AG04450 (cell line): ENCODE results near the gene LGI4. TPM values are rescaled to one million over a fixed set of nuclear protein-coding genes. Genes with fewer than 3 reads are reported as not detected.

Experiments used
- CTCF ChIA-PET: fragments of 300-600, 350-600 bp; formaldehyde crosslinking; extraction: SDS; loops from one replicate; lab custom pipeline; 2022; ENCODE audit warnings: antibody characterized with exemption, inconsistent platforms; lab: Charles Lee
- POLR2A ChIA-PET: fragments of 350-600 bp; formaldehyde crosslinking; extraction: SDS; loops from one replicate; lab custom pipeline; 2021; ENCODE audit warnings: antibody characterized with exemption, inconsistent platforms; lab: Yijun Ruan, JAX
- DNase-seq: peaks from one replicate; pipeline ENCODE4 v3.0.0-alpha.2; 2011; ENCODE audit warnings: low read depth, low spot score
- H3K27ac ChIP-seq: one replicate; pipeline ENCODE4 v1.5.1; 2012; ENCODE audit warnings: low read depth, low read length, control low read depth
- H3K27me3 ChIP-seq: one replicate; pipeline ENCODE4 v1.6.0; 2012; ENCODE audit warnings: low read length; ENCODE audit not compliant: control insufficient read depth, insufficient read depth
- H3K4me3 ChIP-seq: 2 replicates; pipeline ENCODE4 v1.5.1; 2011; ENCODE audit warnings: mild to moderate bottlenecking, low read depth, low read length, control low read depth
- H3K9me3 ChIP-seq: 2 replicates; pipeline ENCODE4 v1.5.1; 2012; ENCODE audit warnings: low read length; ENCODE audit not compliant: control insufficient read depth, insufficient read depth
- CTCF ChIP-seq: IDR thresholded peaks from 2 replicates; pipeline ENCODE4 v1.5.1; 2011; ENCODE audit warnings: low read depth, low read length, control low read depth, inconsistent platforms
- polyA plus RNA-seq: library from polyadenylated mRNA; depleted of rRNA; stranded (reverse); fragments of >200 nt; gene quantifications from 2 replicates; pipeline ENCODE4 v1.2.3, GENCODE V29; 2011; rRNA removed
- small RNA-seq: library from RNA; depleted of rRNA; stranded (forward); fragments of <200 nt; gene quantifications from one replicate; pipeline ENCODE3, GENCODE V24; 2012; ENCODE audit warnings: low read depth; ENCODE audit not compliant: insufficient read length

LGI4 gene
- polyA plus RNA-seq, 1 experiment, result 0.07 TPM

GRCh38 chr19:35077411-35078223, 57.2 kb downstream of the LGI4 start:
- DNase-seq, result no peak
- ChIA-PET CTCF (interaction anchor here (0.7 kb wide), 1 partner anchor 46 kb away, joined by 8 read pairs; no protein-coding TSS in a partner anchor), POLR2A (no interaction called here)
- Histone ChIP-seq H3K27ac (no peak overlapping the region), H3K27me3 (peaks cover 6% of the 10 kb centered on the region), H3K9me3 (no peaks in the 10 kb centered on the region; the same call in 1 of the 2 replicates), H3K4me3 (no peak overlapping the region)
- no peak for TF ChIP-seq CTCF

- CTCF ChIA-PET, result no interaction called here
- TF ChIP-seq CTCF, result no peak
Observed at GRCh38 chr19:35076657-35077056, 58.2 kb downstream of the LGI4 start.

GRCh38 chr19:35076026-35076370, 58.9 kb downstream of the LGI4 start:
- Histone ChIP-seq H3K9me3 (no peaks in the 10 kb centered on the region), H3K27me3 (peaks cover 11% of the 10 kb centered on the region), H3K27ac (no peak overlapping the region), H3K4me3 (no peak overlapping the region)
- POLR2A ChIA-PET, result no interaction called here
- DNase-seq, result no peak
- TF ChIP-seq CTCF, result no peak
- CTCF ChIA-PET, result no interaction called here

More at GRCh38 chr19:35076657-35077056, 58.2 kb downstream of the LGI4 start:
- Histone ChIP-seq H3K27me3 (peaks cover 11% of the 10 kb centered on the region), H3K4me3 (no peak overlapping the region), H3K27ac (no peak overlapping the region), H3K9me3 (no peaks in the 10 kb centered on the region)
- POLR2A ChIA-PET, result no interaction called here
- no peak for DNase-seq

GRCh38 chr19:35075202-35076025, 59.4 kb downstream of the LGI4 start:
- ChIA-PET POLR2A (no interaction called here), CTCF (interaction anchor here (0.6 kb wide), 1 partner anchor 68 kb away, joined by 4 read pairs; the partner anchor contains the start of gene FXYD7)
- H3K27ac ChIP-seq, result no peak overlapping the region
- peaks cover 3% of the 10 kb centered on the region; the same call in 1 of the 2 replicates for H3K9me3 ChIP-seq
- H3K27me3 ChIP-seq, result peaks cover 11% of the 10 kb centered on the region
- TF ChIP-seq CTCF, result no peak
- no peak overlapping the region for H3K4me3 ChIP-seq
- no peak for DNase-seq

Small RNA genes within 50 kb of the gene (small RNA-seq; reads per million reads assigned to genes)
- not detected for gene AC020907.2

Other genes starting within 250 kb of the LGI4 start
- 2.1 and 3.1 TPM in 2 replicates for gene ZNF30, start 208.2 kb downstream of the LGI4 start, polyA plus RNA-seq
- gene ZNF792, start 170.8 kb downstream of the LGI4 start, polyA plus RNA-seq, result 3.9 and 4.0 TPM in 2 replicates
- 53.2 and 57.7 TPM in 2 replicates for gene GRAMD1A, start 134.7 kb downstream of the LGI4 start, polyA plus RNA-seq
- 5.7 and 5.8 TPM in 2 replicates for gene SCN1B, start 104.6 kb downstream of the LGI4 start, polyA plus RNA-seq
- gene HPN, start 93.3 kb downstream of the LGI4 start, polyA plus RNA-seq, result not detected in 2 replicates
- gene FXYD3, start 19.2 kb downstream of the LGI4 start, polyA plus RNA-seq, result not detected in 2 replicates
- 1.3 and 1.4 TPM in 2 replicates for gene FXYD1, start 3.8 kb upstream of the LGI4 start, polyA plus RNA-seq
- gene FXYD7, start 8.2 kb upstream of the LGI4 start, polyA plus RNA-seq, result not detected in 2 replicates
- 80.3 and 100 TPM in 2 replicates for gene FXYD5, start 19.7 kb upstream of the LGI4 start, polyA plus RNA-seq
- not detected in 2 replicates for gene FAM187B, start 93.7 kb upstream of the LGI4 start, polyA plus RNA-seq
- gene LSR, start 113.9 kb upstream of the LGI4 start, polyA plus RNA-seq, result 0.32 and 0.33 TPM in 2 replicates
- gene USF2, start 133.9 kb upstream of the LGI4 start, polyA plus RNA-seq, result 55.6 and 58.6 TPM in 2 replicates
- gene HAMP, start 147.5 kb upstream of the LGI4 start, polyA plus RNA-seq, result not detected in 2 replicates
- not detected in 2 replicates for gene MAG, start 157.1 kb upstream of the LGI4 start, polyA plus RNA-seq
- not detected in 2 replicates for gene CD22, start 194.1 kb upstream of the LGI4 start, polyA plus RNA-seq
- gene FFAR1, start 212.8 kb upstream of the LGI4 start, polyA plus RNA-seq, result not detected in 2 replicates
- not detected in 2 replicates for gene FFAR3, start 223.4 kb upstream of the LGI4 start, polyA plus RNA-seq
- gene GPR42, start 236.0 kb upstream of the LGI4 start, polyA plus RNA-seq, result not detected in 2 replicates